Kidney capillary endothelial cell (primary cell): ENCODE data around the gene ZNF619.
"Not testable (repeated sequence)": the region's sequence is repeated elsewhere in the genome, so short reads cannot be mapped to it uniquely, and the experiment has no call there.

Experiments used
- DNase-seq: peaks from one replicate; pipeline ENCODE4 v3.0.0-alpha.2; 2018; ENCODE audit warnings: low spot score

Gene ZNF619

DNA sequence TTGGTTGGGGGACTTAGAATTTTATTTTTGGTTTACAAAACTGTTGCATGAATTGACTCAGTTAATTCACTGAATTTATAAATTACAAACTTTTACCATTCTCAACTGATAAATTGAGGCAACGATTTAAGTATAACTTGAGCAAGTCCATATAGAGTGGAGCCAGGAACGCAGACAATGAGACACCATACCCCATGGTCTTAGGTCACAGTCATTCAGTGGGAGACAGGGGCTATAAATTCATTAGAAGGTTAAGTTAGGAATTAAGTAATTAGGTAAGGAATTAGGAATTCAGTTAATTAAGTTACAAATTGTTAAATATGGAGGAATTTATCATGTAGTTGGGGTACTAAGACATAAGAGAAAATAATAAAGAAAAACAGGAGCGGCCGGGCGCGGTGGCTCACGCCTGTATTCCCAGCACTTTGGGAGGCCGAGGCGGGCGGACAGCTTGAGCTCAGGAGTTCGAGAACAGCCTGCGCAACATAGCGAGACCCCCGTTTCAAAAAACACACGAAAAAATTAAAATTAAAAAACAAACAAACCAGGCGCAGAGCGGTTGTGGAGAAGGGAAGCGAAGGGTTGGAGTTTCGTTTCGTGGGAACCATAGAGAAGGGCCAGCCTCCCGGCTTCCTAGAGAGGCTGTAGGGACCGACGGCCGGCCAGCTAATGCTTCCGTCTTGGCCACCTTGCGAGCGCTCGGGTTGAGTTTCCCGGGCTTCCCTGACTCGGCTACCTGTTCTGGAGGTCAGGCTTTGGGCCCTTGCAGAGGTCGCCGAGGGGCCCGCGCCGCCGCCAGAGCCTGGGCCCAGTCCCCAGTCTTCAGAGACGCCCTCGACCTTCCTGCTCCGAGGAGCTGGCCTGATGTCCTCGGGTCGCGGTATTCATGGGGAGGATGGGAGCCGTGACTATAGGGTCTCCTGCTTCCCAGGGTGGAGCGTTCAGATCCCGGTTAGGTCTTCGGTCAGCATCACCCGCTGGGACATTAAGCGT lies at the start of gene ZNF619:
Gene ZNF619 (plus strand): TSS at position 645 of the 993 bp plus-strand sequence. CDS start 858 bp downstream, outside the sequence.
- DNase-seq, result peak; percentile 71

DNA sequence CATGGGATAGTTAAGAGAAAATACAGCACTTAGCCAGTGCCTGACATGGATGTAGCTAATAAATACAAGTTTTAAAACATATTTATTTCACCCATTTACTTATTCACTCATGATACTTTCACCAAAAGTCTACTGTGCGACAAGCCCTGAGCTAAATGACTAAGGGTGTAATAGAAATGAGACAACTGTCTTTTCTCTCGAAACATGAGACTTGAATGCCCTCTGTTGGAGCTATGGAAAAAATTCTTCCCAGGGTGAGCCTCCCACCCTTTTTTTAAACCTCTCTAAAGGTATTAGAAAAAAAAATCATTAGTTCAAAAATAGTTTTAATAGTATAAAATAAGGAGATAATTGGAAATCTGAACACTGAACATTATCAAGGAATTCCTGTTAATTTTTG lies 44.1 kb upstream of the ZNF619 start:
- no peak for DNase-seq

DNA sequence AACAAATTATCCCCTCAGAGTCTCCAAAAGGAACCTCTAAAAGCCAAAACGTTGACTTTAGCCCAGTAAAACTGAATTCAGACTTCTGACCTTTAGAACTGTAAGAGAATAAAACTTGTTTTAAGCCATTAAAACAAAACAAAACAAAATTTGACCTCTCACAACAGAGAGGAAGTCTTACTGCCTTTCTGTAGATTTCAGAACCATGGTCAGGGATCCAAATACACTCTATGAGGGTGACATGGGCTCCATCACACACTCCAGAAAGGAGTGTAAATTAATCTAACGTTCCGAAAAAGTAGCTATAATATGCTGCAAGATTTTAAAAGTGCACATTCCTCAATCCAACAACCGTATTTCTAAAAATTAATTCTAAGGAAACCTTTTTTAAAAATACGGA lies 39.0 kb upstream of the ZNF619 start:
- DNase-seq, result peak; percentile 7

DNA sequence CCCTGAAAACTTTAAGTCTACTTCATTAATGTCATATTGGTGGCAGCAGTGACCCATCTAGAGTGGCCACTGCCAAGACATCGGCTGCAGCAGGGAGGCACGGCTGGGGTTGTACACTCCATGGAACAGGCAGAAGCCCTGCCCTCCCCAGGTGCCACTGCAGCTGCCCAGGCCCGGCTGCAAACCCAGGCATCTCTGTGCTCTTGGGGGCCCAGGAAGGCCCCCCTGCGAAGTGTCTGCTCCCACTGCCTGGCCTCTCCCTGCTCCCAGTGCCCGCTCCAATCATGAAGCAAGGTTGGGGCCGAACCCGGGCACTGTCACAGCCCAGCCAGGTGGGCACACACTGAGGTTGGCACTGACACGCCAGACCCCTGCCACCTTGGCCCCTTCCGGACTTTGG lies 31.9 kb upstream of the ZNF619 start:
- no peak for DNase-seq

DNA sequence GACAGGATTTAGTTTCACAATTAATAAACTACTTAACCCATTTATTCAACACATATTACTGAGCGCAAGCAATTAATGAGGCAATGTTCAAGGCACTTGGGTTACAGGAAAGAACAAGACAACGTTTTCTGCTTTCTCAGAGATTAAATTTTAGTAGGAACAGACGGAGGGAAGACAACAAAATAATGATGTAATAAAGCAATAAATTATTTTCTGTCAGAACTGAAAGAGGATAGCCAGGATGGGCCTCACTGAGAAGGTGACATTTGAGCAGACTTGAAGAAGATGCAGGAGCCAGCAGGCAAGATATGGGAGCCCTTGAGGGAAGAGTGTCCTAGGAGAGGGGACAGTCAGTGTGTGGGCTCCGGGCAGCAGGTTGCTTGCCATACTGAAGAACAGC lies 31.0 kb upstream of the ZNF619 start:
- no peak for DNase-seq

DNA sequence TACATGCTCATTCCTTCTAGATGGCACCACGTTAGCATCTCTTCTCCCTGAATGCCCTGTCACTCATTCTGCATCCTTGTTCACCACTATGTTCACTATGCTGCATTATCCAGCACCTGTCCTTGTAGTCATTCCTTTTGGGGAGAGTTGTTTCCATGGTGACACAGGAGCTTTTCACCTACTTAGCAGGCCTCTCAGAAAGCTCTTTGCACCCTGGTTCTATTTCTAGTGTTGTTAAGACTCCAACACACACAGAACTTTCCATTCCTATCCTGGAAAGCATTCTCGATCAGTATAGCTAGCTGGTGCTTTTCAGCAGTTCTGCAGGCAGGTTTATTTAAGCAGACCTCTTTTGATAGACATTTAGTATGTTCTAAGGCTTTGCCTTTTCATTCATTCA lies 26.5 kb upstream of the ZNF619 start:
- no peak for DNase-seq

DNA sequence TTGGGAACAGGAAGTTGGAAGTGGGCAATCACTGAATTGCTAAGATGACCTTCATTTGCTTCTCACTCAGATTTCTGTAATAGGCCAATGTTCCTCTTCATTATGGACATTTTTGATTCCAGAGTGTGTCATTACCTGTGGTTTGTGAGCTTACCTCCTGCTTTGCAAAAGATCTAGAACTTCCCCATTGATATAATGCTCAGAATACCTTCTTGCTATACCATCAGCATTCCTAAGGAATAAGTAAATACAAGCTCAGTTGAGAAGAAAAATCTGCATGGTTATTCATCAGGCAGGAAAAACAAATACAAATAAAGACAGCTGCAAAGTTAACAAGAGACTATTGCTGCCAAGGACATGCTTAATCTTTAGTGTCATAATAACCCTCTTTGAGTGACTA lies 25.4 kb upstream of the ZNF619 start:
- DNase-seq, result no peak

DNA sequence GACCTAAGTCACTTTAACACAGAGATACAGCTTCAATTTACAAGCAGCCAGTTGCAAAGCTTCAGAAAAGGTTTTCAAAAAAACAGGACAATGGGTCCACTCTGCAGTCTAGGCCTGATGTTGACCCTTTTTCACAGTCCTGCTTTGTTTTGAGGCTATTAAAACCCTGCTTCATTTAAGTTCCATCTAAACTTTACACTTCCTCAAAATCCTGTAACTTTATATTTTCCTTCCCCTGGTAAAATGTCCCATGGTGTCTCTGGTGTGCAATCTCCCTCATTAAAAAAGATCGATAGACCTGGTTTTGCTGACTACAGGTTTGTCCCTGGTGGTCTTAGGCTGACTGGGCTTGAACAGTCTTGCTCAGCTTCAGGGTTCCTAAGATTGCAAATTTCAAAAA lies 24.9 kb upstream of the ZNF619 start:
- DNase-seq, result no peak

DNA sequence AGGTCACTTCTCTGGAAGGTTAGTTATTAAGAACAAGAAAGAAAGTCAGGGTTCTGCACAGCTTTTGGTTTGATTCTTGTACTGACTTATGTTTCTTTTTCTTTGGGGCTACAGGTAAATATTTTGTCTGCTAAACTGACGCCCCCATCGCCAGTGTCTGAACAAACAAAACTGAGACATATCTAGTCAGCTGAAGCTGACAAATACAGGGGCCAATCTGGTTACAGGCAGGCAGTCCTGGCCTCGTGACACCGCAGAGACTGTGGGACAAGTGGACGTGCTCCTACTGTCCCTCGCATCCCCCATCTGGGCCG lies 24.4 kb upstream of the ZNF619 start:
- DNase-seq, result no peak

DNA sequence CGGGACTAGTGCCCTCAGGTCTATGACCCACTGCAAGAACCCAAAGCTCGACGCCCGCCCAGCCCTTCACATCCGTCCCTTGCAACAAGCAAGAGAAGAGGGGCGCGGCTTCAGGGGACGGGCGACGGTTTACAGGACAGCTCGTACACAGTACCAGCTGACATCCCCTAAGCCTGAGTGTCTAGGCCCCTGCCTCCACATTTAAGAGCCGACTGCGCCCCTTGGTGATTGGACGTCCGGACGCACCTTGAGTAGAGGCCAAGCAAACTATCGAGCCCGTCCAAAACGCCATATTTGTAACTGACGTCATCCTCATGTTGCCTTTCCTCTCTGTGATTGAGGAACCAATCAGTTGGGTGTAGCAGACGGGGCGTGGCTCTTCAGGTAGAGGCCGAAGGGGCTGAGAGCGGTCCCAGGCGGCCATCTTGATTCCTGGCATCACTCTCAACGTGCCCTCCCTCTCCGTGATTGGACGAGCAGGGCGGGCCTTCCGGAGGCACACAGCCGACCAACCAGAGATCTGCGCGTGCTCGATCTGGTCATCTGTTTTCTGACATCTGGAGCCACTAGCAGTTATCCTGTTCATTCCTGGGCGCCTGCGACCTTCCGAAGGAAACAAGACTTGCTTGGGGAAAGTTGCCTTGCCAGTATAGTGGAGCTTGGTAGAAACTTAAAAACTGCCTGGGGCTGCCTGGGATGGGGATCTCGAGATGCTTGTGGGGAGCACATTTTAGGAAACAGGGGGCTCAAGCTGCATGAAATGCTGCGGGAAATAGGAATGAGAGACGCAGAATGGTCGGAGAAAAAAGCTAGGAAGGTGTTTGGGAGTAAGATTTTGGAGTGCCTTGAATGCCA lies 23.8 kb upstream of the ZNF619 start:
- peak; percentile 99 for DNase-seq

DNA sequence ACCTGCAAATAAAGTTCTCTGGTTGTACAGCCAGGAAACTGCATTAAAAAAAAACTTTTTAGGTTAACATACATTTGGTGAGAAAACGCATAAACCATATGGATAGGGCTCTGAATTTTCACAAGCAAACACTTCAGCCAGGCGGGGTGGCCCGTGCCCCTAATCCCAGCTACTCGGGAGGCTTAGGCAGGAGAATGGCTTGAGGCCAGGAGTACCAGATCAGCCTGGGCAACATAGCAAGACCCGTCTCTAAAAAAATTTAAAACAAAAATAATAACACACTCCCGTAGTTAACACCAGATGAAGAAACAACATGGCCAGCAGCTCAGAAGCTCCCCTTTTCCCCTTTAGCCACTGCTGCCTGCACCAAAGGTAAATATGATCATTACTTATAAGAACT lies 23.0 kb upstream of the ZNF619 start:
- DNase-seq, result no peak

DNA sequence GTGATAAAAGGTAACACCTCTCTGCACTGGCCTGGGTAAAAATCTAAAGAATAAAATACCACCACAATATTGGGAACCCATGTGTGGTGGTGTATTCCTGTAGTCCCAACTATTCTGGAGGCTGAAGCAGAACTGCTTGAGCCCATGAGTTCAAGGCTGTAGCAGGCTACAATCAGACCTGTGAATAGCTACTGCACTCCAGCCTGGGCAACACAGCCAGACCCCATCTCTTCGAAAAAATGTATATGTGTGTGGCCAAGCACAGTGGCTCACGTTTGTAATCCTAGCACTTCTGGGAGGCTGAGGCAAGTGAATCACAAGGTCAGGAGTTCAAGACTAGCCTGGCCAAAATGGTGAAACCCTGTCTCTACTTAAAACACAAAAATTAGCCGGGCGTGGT lies 21.6 kb upstream of the ZNF619 start:
- DNase-seq, result no peak

DNA sequence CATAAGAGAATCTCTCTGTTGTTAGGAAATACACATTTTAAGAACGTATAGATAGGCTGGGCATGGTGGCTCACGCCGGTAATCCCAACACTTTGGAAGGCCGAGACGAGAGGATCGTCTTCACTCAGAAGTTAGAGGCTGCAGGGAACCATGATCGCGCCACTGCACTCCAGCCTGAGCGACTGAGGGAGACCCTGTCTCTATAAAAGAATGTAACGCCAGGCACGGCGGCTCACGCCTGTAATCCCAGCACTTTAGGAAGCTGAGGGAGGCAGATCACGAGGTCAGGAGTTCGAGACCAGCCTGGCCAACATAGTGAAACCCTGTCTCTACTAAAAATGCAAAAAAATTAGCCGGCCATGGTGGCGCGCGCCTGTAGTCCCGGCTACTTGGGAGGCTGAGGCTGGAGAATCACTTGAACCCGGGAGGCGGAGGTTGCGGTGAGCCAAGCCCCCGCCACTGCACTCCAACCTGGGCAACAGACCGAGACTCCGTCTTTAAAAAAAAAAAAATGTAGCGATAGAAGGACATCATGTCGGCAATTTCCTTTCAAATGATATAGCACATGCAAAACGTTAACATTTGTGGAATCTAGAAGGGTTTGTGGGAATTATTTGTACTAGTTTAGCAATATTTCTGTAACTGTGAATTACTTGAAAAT lies 20.5 kb upstream of the ZNF619 start:
- DNase-seq, result no peak

DNA sequence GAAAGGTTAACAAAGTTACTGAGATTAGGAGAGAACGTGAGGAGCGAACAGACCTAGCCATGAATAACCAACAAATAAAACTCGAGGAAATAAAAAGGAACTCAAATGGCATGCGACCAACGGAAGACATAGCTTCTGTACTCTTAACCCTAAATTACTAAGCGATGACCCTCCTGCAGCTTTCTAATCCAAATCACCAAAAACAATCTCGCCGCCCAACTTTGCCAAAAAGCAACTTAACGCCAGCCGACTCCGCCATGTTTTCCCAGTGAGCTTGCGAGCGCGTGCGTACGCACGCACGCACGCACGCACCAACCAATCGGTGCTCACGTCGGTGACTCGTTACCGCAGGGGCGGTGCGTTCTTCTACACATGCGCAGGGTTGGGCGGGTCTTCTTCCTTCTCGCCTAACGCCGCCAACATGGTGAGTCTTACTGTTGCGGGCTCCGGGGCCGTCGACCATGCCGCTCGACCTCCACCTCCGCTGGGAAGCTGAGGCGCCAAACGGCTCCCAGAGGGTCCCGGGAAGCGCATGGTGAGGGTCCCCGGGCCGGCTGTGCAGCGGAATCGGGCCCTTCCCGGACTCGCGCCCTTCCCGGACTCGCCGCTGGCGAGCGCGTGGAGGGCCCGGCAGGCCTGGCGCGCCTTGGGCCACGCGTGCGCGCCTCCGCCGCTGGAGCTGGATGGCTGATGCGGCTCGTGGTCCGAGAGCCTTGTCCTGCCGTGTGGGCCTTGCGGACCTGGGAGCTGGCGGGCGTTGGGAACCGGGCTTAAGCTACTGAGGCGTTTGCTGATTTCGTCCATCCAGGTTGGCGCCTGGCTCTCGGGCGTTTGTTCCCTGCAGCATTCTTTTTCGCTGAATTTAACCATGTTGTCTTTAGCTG lies 19.7 kb upstream of the ZNF619 start, which contains the start of gene RPL14:
Gene RPL14 (plus strand): TSS at position 400 of the 884 bp plus-strand sequence. CDS start 133 bp downstream, at position 533.
- DNase-seq, result peak; percentile 94

DNA sequence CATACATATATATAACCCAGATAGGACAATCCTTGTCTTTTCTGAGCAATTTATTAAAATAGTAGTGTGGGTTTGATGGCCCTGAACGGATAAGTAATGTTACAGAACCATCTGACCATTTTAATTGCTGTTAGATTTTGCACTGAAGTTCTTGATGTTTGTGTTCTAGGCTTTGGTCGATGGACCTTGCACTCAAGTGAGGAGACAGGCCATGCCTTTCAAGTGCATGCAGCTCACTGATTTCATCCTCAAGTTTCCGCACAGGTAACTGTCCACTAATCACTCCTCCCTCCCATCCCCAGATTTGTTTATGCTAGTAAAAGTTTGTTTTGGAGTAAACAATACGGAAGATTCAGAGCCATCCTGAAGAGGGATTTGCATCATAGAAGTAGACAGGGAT lies 18.4 kb upstream of the ZNF619 start:
- DNase-seq, result no peak

DNA sequence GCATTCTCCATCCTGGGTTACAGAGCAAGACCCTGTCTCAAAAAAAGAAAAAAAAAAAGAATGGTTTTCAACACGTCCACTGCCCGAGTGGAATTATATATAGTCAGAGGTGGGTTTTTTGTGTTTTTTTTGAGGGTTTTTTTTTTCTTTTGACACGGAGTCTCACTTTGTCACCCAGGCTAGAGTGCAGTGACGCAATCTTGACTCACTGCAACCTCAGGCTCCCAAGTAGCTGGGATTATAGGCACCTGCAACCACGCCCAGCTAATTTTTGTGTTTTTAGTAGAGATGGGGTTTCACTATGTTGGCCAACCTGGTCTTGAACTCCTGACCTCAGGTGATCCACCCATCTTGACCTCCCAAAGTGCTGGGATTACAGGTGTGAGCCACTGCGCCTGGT lies 16.4 kb upstream of the ZNF619 start:
- DNase-seq, result not testable (repeated sequence)

DNA sequence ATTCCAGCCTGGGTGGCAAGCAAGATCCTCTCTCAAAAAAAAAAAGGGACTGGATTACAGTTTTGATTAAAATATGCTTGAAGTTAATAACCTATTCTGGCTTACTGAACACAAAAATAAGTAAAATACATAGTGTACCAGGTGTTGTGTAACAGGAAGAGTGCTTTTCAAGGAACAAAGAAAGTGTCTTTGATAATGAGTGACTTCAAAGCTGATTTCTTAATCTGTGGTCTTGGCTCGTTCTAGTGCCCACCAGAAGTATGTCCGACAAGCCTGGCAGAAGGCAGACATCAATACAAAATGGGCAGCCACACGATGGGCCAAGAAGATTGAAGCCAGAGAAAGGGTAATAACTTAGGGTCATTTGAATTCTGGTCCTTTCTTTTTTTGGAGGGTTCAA lies 15.8 kb upstream of the ZNF619 start:
- no peak for DNase-seq

DNA sequence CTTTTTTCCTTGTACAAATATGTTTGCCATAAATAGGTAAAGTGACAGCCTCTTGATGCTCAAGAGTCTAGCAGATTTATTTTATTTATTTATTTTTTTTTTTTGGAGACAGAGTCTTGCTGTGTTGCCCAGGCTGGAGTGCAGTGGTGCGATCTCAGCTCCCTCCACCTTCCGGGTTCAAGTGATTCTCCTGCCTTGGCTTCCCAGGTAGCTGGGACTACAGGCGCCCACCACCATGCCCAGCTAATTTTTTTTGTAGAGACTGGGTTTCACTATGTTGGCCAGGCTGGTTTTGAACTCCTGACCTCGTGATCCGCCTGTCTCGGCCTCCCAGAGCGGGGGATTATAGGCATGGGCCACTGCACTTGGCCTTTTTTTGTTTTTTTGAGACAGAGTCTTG lies 14.1 kb upstream of the ZNF619 start:
- not testable (repeated sequence) for DNase-seq

DNA sequence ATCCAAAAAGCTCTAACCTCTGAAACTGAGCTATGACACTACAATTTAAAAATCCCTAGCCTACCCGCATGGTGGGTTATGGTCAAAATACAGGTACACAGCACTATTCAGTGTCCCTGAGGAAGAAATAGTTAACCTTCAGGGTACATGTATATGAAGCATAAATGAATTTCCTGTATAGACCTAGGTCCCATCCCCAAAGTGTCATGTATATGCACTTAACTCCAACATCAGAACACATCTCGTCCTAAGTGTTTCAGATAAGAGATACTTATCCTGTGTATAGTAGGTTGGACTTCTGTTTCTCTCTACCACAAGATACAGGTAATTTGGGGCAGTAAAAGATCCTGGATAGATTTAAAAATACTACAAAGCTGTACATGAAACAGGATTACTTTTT lies 13.3 kb upstream of the ZNF619 start:
- DNase-seq, result no peak

DNA sequence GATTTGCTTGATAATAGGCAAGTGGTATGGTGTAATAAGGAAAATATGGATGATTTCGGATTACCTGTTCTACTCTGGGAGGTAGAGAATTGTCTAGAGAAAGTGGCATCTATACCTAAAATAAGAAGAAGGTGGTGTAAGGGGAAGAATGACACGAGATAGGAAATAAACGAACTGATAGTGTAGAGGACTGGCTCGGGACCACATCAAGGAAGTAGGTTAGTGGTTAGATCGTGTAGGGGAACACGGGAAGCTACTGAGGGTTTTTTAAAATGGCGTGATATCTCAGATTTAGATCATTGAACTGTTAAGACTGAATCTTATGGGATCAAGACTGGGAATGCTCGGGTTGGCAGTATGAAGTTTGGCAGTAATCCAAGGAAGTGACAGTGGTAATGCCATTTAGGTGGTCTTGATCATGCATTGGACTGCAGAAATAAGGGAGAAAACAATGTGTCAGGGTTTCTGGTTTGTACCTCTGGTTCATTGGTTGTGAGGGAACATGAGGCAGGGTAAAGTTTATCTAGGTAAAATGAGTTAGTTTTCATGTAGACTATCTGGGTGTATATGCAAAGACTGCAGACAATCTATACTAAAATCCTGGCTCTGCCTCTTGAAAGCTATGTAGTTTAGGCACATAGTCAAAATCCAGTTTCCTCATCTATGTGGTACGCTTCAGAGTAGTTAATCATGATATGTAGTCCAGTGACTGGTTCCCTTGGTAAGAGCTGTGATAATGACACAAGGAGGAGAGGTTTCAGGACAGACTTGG lies 12.4 kb upstream of the ZNF619 start:
- no peak for DNase-seq

DNA sequence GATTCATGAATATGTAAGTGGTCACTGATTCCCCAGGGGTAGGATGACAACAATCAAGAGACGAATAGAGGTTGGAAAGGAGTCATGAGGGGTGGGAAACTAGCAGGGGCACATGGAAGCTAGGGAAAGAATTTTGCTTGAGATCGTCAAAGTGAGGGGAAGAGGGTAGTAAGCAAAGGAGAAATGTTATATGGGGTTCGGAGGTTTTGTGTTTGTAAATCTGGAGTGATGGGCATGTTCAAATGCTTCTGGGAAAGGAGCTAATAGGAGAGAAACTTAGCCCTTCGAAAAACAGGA lies 11.9 kb upstream of the ZNF619 start:
- no peak for DNase-seq
